HepG2 (cell line): ENCODE measurements around the gene GJD3. TPM values are rescaled to one million over a fixed set of nuclear protein-coding genes. Genes with fewer than 3 reads are reported as not detected.
A peak's percentile ranks its signal among the peaks of the same experiment; 100 is the strongest.

Experiments
- ARNTL ChIP-seq: sonication (generic); formaldehyde crosslinking; IDR thresholded peaks from 2 replicates; pipeline ENCODE4 v1.4.0; 2020; ENCODE audit warnings: mild to moderate bottlenecking, missing genetic modification reagents
- BRD4 ChIP-seq: sonication (generic); formaldehyde crosslinking; IDR thresholded peaks from 2 replicates; pipeline ENCODE4 v1.4.0; 2020; ENCODE audit warnings: missing genetic modification reagents
- CHCHD3 ChIP-seq: sonication (generic); formaldehyde crosslinking; IDR thresholded peaks from 2 replicates; pipeline ENCODE4 v1.8.0; 2022; ENCODE audit warnings: mild to moderate bottlenecking, missing genetic modification reagents, moderate library complexity
- DNMT1 ChIP-seq: sonication (generic); formaldehyde crosslinking; IDR thresholded peaks from 2 replicates; pipeline ENCODE4 v1.5.1; 2020; ENCODE audit warnings: mild to moderate bottlenecking, missing genetic modification reagents
- IRF9 ChIP-seq: sonication (generic); formaldehyde crosslinking; IDR thresholded peaks from 2 replicates; pipeline ENCODE4 v1.8.0; 2022; ENCODE audit warnings: missing genetic modification reagents, mild to moderate bottlenecking, borderline replicate concordance
- LBX2 ChIP-seq: sonication (generic); formaldehyde crosslinking; IDR thresholded peaks from 2 replicates; pipeline ENCODE4 v1.5.0; 2020; ENCODE audit warnings: missing genetic modification reagents, mild to moderate bottlenecking, borderline replicate concordance
- MBNL3 ChIP-seq: fragments of 250-450 bp; sonication (Bioruptor Pico); conservative IDR thresholded peaks from 2 replicates; pipeline ENCODE4 v1.8.0; 2022; ENCODE audit warnings: mild to moderate bottlenecking, inconsistent platforms
- MXD1 ChIP-seq: sonication (generic); formaldehyde crosslinking; IDR thresholded peaks from 2 replicates; pipeline ENCODE4 v1.4.0; 2020; ENCODE audit warnings: mild to moderate bottlenecking, missing genetic modification reagents
- NFRKB ChIP-seq: fragments of 450-650 bp; IDR thresholded peaks from 2 replicates; pipeline ENCODE4 v1.6.1; 2017
- NRL ChIP-seq: sonication (generic); formaldehyde crosslinking; IDR thresholded peaks from 2 replicates; pipeline ENCODE4 v1.5.0; 2020; ENCODE audit warnings: missing genetic modification reagents, mild to moderate bottlenecking, moderate library complexity, borderline replicate concordance
- POLR2AphosphoS2 ChIP-seq: IDR thresholded peaks from 2 replicates; pipeline ENCODE4 v1.6.1; 2011; ENCODE audit warnings: low read depth, low read length, improper control_type of control experiment
- RBM39 ChIP-seq: fragments of 200-400 bp; formaldehyde crosslinking; IDR thresholded peaks from one replicate; pipeline ENCODE4 v1.6.1; 2018; ENCODE audit warnings: antibody characterized with exemption, mild to moderate bottlenecking, low read depth, low read length; ENCODE audit not compliant: poor library complexity, severe bottlenecking
- REL ChIP-seq: sonication (generic); formaldehyde crosslinking; conservative IDR thresholded peaks from 2 replicates; pipeline ENCODE4 v1.8.0; 2022; ENCODE audit warnings: mild to moderate bottlenecking, missing genetic modification reagents, moderate library complexity
- RFX3 ChIP-seq: IDR thresholded peaks from 2 replicates; pipeline ENCODE4 v1.6.1; 2016; ENCODE audit warnings: missing biosample characterization, missing genetic modification reagents
- SKI ChIP-seq: fragments of 450-650 bp; IDR thresholded peaks from one replicate; pipeline ENCODE4 v1.6.1; 2018; ENCODE audit warnings: mild to moderate bottlenecking; ENCODE audit not compliant: partially characterized antibody
- TRAFD1 ChIP-seq: sonication (generic); formaldehyde crosslinking; IDR thresholded peaks from 2 replicates; pipeline ENCODE4 v1.5.1; 2020; ENCODE audit warnings: missing genetic modification reagents, mild to moderate bottlenecking, borderline replicate concordance
- ZBTB7B ChIP-seq: sonication (generic); formaldehyde crosslinking; IDR thresholded peaks from 2 replicates; pipeline ENCODE4 v1.4.0; 2020; ENCODE audit warnings: missing genetic modification reagents
- ZEB1 ChIP-seq: IDR thresholded peaks from 2 replicates; pipeline ENCODE4 v1.6.1; 2012; ENCODE audit warnings: mild to moderate bottlenecking, low read depth, inconsistent platforms; ENCODE audit not compliant: insufficient replicate concordance
- ZNF576 ChIP-seq: sonication (generic); formaldehyde crosslinking; IDR thresholded peaks from 2 replicates; pipeline ENCODE4 v1.4.0; 2020; ENCODE audit warnings: mild to moderate bottlenecking, missing genetic modification reagents
- ZNF879 ChIP-seq: sonication (generic); formaldehyde crosslinking; IDR thresholded peaks from 2 replicates; pipeline ENCODE4 v1.8.1; 2023; ENCODE audit warnings: missing genetic modification reagents
- polyA plus RNA-seq, 8 experiments: library from polyadenylated mRNA; depleted of rRNA in 3 of 8; stranded (reverse) in 7 of 8; unstranded in 1 of 8; fragments of >200 nt; fragmentation: Illumina TruSeq in 4 of 8; extraction: Trizol in 4 of 8; gene quantifications; 2 replicates each; pipeline versions ENCODE4 v1.2.1 to v1.2.3, GENCODE V29; 2011 to 2016; ENCODE audit warnings: low read depth in 4 of 8, missing spikeins in 1 of 8, mixed read lengths in 1 of 8; ENCODE audit not compliant: insufficient read depth in 1 of 8
- total RNA-seq, 5 experiments: library from RNA; depleted of rRNA; stranded (reverse); fragments of >200 nt; fragmentation: Illumina TruSeq; extraction: Trizol; gene quantifications; 2 replicates each; pipeline ENCODE4 v1.2.3, GENCODE V29; 2016; ENCODE audit warnings: low read depth in 1 of 5
- TF ChIP-seq, protein P1 (sequence below): sonication (generic); formaldehyde crosslinking; IDR thresholded peaks from 2 replicates; pipeline ENCODE4 v1.4.0; 2020; ENCODE audit warnings: missing genetic modification reagents

GJD3 gene
- total and polyA plus RNA-seq, 2 of the 13 experiments (the other 11 are each of a cell fraction or from before 2014, with no cell fraction given): not detected

DNA sequence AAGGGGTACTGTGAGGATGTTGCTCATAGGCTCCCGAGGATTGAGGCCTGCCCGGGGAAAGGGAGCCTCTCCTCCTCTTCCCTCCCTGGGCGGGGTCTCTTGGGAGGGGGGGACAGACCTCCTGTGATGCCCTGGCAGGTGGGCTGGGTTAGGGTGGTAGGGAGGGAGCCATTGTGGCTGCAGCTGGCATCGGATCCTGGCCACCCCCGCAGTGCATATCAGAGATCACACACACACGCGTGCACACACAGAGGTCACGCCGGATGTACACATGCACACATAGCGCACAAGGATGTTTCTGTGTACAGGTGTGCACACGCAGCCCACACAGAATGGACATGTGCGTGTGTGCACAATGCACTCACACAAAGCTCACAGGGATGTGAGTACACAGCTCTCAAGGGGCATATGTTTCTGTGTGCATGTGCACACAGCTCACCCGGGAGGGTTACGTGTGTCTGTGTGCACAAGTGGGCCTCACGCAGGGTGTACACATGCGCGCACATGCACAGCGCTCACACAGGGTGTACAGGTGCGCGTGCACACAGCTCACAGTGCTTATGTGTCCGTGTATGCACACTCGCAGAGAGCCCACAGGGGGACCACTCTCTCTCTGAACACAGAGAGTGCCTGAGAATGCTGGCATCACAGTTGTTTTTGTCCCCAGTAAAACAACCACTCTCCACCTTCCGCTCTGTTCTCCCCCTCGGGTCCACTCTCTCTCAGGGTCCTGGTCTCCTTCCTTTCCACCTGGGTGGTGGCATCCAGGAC is 2.4 kb downstream of the GJD3 start (continued):
- TF ChIP-seq MXD1: peak; percentile 7; the same call in 1 of the 2 replicates
- TF ChIP-seq REL (CRISPR knock-in tag): peak; percentile 14; the same call in 1 of the 2 replicates
- no peak for TF ChIP-seq ZNF879 (CRISPR knock-in tag)
- TF ChIP-seq SKI: no peak
- TF ChIP-seq DNMT1 (CRISPR knock-in tag): 0 out of 2 replicates have a peak, but pooled peaks have one; percentile 53
- TF ChIP-seq MBNL3: no peak
- TF ChIP-seq RFX3 (CRISPR knock-in tag): 0 out of 2 replicates have a peak, but pooled peaks have one; percentile 13
- TF ChIP-seq ZEB1: peak; percentile 44
- TF ChIP-seq ZBTB7B (CRISPR knock-in tag): no peak
- TF ChIP-seq CHCHD3: 0 out of 2 replicates have a peak, but pooled peaks have one; percentile 84
- TF ChIP-seq RBM39: peak; percentile 38
- TF ChIP-seq LBX2 (CRISPR knock-in tag): peak; percentile 28; the same call in 1 of the 2 replicates
- 0 out of 2 replicates have a peak, but pooled peaks have one; percentile 56 for TF ChIP-seq NRL
- no peak for TF ChIP-seq NFRKB
- 0 out of 2 replicates have a peak, but pooled peaks have one; percentile 21 for TF ChIP-seq TRAFD1 (CRISPR knock-in tag)
- TF ChIP-seq IRF9 (CRISPR knock-in tag): 0 out of 2 replicates have a peak, but pooled peaks have one; percentile 24
- peak; percentile 48; the same call in 1 of the 2 replicates for TF ChIP-seq ZNF576 (CRISPR knock-in tag)
- TF ChIP-seq ARNTL: no peak
- no peak for TF ChIP-seq POLR2AphosphoS2
- TF ChIP-seq, protein P1, sequence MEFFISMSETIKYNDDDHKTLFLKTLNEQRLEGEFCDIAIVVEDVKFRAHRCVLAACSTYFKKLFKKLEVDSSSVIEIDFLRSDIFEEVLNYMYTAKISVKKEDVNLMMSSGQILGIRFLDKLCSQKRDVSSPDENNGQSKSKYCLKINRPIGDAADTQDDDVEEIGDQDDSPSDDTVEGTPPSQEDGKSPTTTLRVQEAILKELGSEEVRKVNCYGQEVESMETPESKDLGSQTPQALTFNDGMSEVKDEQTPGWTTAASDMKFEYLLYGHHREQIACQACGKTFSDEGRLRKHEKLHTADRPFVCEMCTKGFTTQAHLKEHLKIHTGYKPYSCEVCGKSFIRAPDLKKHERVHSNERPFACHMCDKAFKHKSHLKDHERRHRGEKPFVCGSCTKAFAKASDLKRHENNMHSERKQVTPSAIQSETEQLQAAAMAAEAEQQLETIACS: 0 out of 2 replicates have a peak, but pooled peaks have one; percentile 24
- TF ChIP-seq BRD4 (CRISPR knock-in tag): 0 out of 2 replicates have a peak, but pooled peaks have one; percentile 20
- TF ChIP-seq, all 625 proteins: peak for 34
